IMR-90 (cell line): ENCODE results near the gene PITRM1. TPM values are rescaled to one million over a fixed set of nuclear protein-coding genes. Genes with fewer than 3 reads are reported as not detected.

Experiments
- ATAC-seq: fragments of 200-7000 bp; cut with Tn5 transposase; 2 replicates; pipeline ENCODE4 v1.9.1; 2020; ENCODE audit warnings: low read depth, mild to moderate bottlenecking, moderate library complexity
- BruUV-seq: library from RNA; stranded (reverse); fragments of 400-500 nt; replicated peaks from 2 replicates; lab custom pipeline; 2021; lab: Mats Ljungman, UMichigan
- CTCF ChIA-PET: fragments of 300-600 bp; formaldehyde crosslinking; extraction: SDS; loops from one replicate; lab custom pipeline; 2021; ENCODE audit warnings: antibody characterized with exemption; lab: Yijun Ruan, JAX
- POLR2A ChIA-PET: fragments of 300-600 bp; sonication (Branson Sonifier 250); formaldehyde crosslinking; loops from one replicate; lab custom pipeline; 2022; ENCODE audit warnings: antibody characterized with exemption; ENCODE audit not compliant: unreplicated experiment; lab: Charles Lee
- DNase-seq: peaks from one replicate; pipeline ENCODE4 v3.0.0; 2013
- H2AFZ ChIP-seq: replicated peaks from 2 replicates; pipeline ENCODE3; 2013; ENCODE audit warnings: low read length, mild to moderate bottlenecking; ENCODE audit not compliant: poor library complexity
- H2AK5ac ChIP-seq: 2 replicates; pipeline ENCODE4 v1.6.1; 2013; ENCODE audit warnings: low read depth, low read length, inconsistent platforms
- H2AK9ac ChIP-seq: replicated peaks from 2 replicates; pipeline ENCODE3; 2013; ENCODE audit warnings: mild to moderate bottlenecking, low read depth, low read length, moderate library complexity; ENCODE audit not compliant: poor library complexity
- H2BK120ac ChIP-seq: 2 replicates; pipeline ENCODE4 v1.6.1; 2013; ENCODE audit warnings: low read depth, low read length, inconsistent platforms
- H2BK15ac ChIP-seq: 3 replicates; pipeline ENCODE4 v1.6.1; 2013; ENCODE audit warnings: low read depth, low read length, inconsistent platforms
- H2BK20ac ChIP-seq: 2 replicates; pipeline ENCODE4 v1.6.1; 2013; ENCODE audit warnings: low read depth, mild to moderate bottlenecking, inconsistent platforms, low read length, moderate library complexity
- H2BK5ac ChIP-seq: 2 replicates; pipeline ENCODE4 v1.6.1; 2013; ENCODE audit warnings: mild to moderate bottlenecking, low read depth, low read length, inconsistent platforms; ENCODE audit not compliant: poor library complexity, severe bottlenecking
- H3K14ac ChIP-seq: replicated peaks from 2 replicates; pipeline ENCODE4 v1.6.1; 2013; ENCODE audit warnings: low read depth, low read length, inconsistent platforms
- H3K18ac ChIP-seq: 2 replicates; pipeline ENCODE4 v1.6.1; 2013; ENCODE audit warnings: low read depth, low read length, control low read depth
- H3K23ac ChIP-seq: 2 replicates; pipeline ENCODE4 v1.6.1; 2013; ENCODE audit warnings: low read depth, low read length, inconsistent platforms
- H3K27ac ChIP-seq: 2 replicates; pipeline ENCODE4 v1.5.1; 2013; ENCODE audit warnings: mild to moderate bottlenecking, control low read depth, low read length; ENCODE audit not compliant: insufficient read depth
- H3K27me3 ChIP-seq: 2 replicates; pipeline ENCODE4 v1.6.1; 2013; ENCODE audit warnings: low read length; ENCODE audit not compliant: control insufficient read depth, insufficient read depth
- H3K36me3 ChIP-seq: 2 replicates; pipeline ENCODE4 v1.6.1; 2013; ENCODE audit warnings: low read length, mixed read lengths; ENCODE audit not compliant: control insufficient read depth, insufficient read depth
- H3K4ac ChIP-seq: 2 replicates; pipeline ENCODE4 v1.6.1; 2013; ENCODE audit warnings: low read depth, low read length, inconsistent platforms
- H3K4me1 ChIP-seq: 2 replicates; pipeline ENCODE4 v1.6.1; 2013; ENCODE audit warnings: low read length, mixed read lengths; ENCODE audit not compliant: control insufficient read depth, insufficient read depth
- H3K4me2 ChIP-seq: 2 replicates; pipeline ENCODE4 v1.6.1; 2013; ENCODE audit warnings: low read depth, mild to moderate bottlenecking, control low read depth, low read length, moderate library complexity
- H3K4me3 ChIP-seq: 2 replicates; pipeline ENCODE4 v1.5.1; 2013; ENCODE audit warnings: low read depth, mild to moderate bottlenecking, control low read depth, low read length, moderate library complexity; ENCODE audit not compliant: insufficient read depth
- H3K56ac ChIP-seq: 2 replicates; pipeline ENCODE4 v1.6.1; 2013; ENCODE audit warnings: low read length, inconsistent platforms; ENCODE audit not compliant: insufficient read depth; ENCODE audit errors: extremely low read depth
- H3K79me1 ChIP-seq, 2 experiments: 2 replicates each; pipeline ENCODE4 v1.6.1; 2013; ENCODE audit warnings: low read length in 2 of 2, inconsistent platforms in 1 of 2, low read depth in 1 of 2
- H3K9ac ChIP-seq: 2 replicates; pipeline ENCODE4 v1.6.1; 2013; ENCODE audit warnings: low read depth, low read length, control low read depth
- H3K9me1 ChIP-seq: 2 replicates; pipeline ENCODE4 v1.6.1; 2013; ENCODE audit warnings: low read length, inconsistent platforms; ENCODE audit not compliant: insufficient read depth
- H3K9me3 ChIP-seq: 2 replicates; pipeline ENCODE4 v1.6.1; 2013; ENCODE audit warnings: low read length; ENCODE audit not compliant: control insufficient read depth, insufficient read depth
- H4K20me1 ChIP-seq: 2 replicates; pipeline ENCODE4 v1.6.1; 2013; ENCODE audit warnings: low read length, inconsistent platforms; ENCODE audit not compliant: insufficient read depth
- H4K5ac ChIP-seq: 2 replicates; pipeline ENCODE4 v1.6.1; 2013; ENCODE audit warnings: mild to moderate bottlenecking, low read depth, low read length, control low read depth
- H4K8ac ChIP-seq, 2 experiments: 2 replicates each; pipeline ENCODE4 v1.6.1; 2013; ENCODE audit warnings: low read depth in 2 of 2, low read length in 2 of 2, control low read depth in 1 of 2, inconsistent platforms in 1 of 2
- H4K91ac ChIP-seq: 2 replicates; pipeline ENCODE4 v1.6.1; 2013; ENCODE audit warnings: low read depth, low read length, inconsistent platforms; ENCODE audit not compliant: insufficient read depth
- CHD1 ChIP-seq: IDR thresholded peaks from 2 replicates; pipeline ENCODE4 v1.6.1; 2012; ENCODE audit warnings: low read depth, low read length, improper control_type of control experiment
- CTCF ChIP-seq: conservative IDR thresholded peaks from 2 replicates; pipeline ENCODE4 v1.5.1; 2012; ENCODE audit warnings: mild to moderate bottlenecking, low read depth, low read length, improper control_type of control experiment
- ELK1 ChIP-seq: fragments of 150-350 bp; IDR thresholded peaks from 2 replicates; pipeline ENCODE4 v1.6.1; 2016; ENCODE audit warnings: low read depth, mild to moderate bottlenecking, low read length, moderate library complexity, borderline replicate concordance
- FOS ChIP-seq: fragments of 150-350 bp; IDR thresholded peaks from 2 replicates; pipeline ENCODE4 v1.6.1; 2016; ENCODE audit warnings: low read depth, low read length
- MAFK ChIP-seq: IDR thresholded peaks from 2 replicates; pipeline ENCODE4 v1.6.1; 2012; ENCODE audit warnings: low read depth, low read length, improper control_type of control experiment
- MAZ ChIP-seq: IDR thresholded peaks from 2 replicates; pipeline ENCODE4 v1.6.1; 2012; ENCODE audit warnings: low read depth, mild to moderate bottlenecking, low read length, improper control_type of control experiment, moderate library complexity, borderline replicate concordance
- MXI1 ChIP-seq: IDR thresholded peaks from 2 replicates; pipeline ENCODE4 v1.6.1; 2012; ENCODE audit warnings: low read depth, mild to moderate bottlenecking, low read length, moderate library complexity, borderline replicate concordance
- NFE2L2 ChIP-seq: fragments of 150-350 bp; IDR thresholded peaks from 2 replicates; pipeline ENCODE4 v1.6.1; 2016; ENCODE audit warnings: low read depth, mild to moderate bottlenecking, low read length
- RCOR1 ChIP-seq: IDR thresholded peaks from 2 replicates; pipeline ENCODE4 v1.6.1; 2012; ENCODE audit warnings: mild to moderate bottlenecking, low read length, improper control_type of control experiment; ENCODE audit not compliant: insufficient replicate concordance
- RFX5 ChIP-seq: IDR thresholded peaks from 2 replicates; pipeline ENCODE4 v1.8.0; 2012; ENCODE audit warnings: low read depth, mild to moderate bottlenecking, low read length, moderate library complexity
- WGBS, 2 experiments: methylation state at CpG; one replicate each; pipeline versions ENCODE4 v1.1.5 to v1.1.7; 2013; ENCODE audit warnings: missing lambda C conversion rate in 2 of 2; ENCODE audit not compliant: insufficient read length in 1 of 2; ENCODE audit errors: extremely low coverage in 2 of 2; 5-methylcytosine and 5-hydroxymethylcytosine counted together
- dilution Hi-C: fragments of 300-500 bp; cut with HindIII; formaldehyde crosslinking; loops from one replicate; pipeline ENCODE4 v1.14.3; 2018; ENCODE audit warnings: low sequenced_read_pairs; ENCODE audit not compliant: unreplicated experiment
- in situ Hi-C: fragments of 300-500 bp; cut with MboI; formaldehyde crosslinking; loops from 3 replicates; pipeline ENCODE4 v1.14.3; 2019; ENCODE audit warnings: low sequenced_read_pairs, inconsistent platforms, mixed read lengths
- intact Hi-C: fragments of 100-400 bp; cut with micrococcal nuclease; formaldehyde crosslinking; loops from 2 replicates; pipeline ENCODE4 v1.10.0; 2022
- polyA plus RNA-seq, 3 experiments: library from polyadenylated mRNA; depleted of rRNA; stranded (reverse); fragments of >200 nt; gene quantifications; 2 replicates each; pipeline ENCODE4 v1.2.3, GENCODE V29; 2012; ENCODE audit warnings: low replicate concordance in 1 of 3
- total RNA-seq: library from RNA; depleted of rRNA; stranded (reverse); fragments of >200 nt; gene quantifications from 2 replicates; pipeline ENCODE4 v1.2.3, GENCODE V29; 2012

Gene PITRM1
- total and polyA plus RNA-seq, 2 of the 4 experiments (the other 2 are of a cell fraction) = 97.1 to 124 TPM

- no peak for TF ChIP-seq CTCF
Observed at GRCh38 chr10:3108575-3109105, 63.9 kb downstream of the PITRM1 start (continued).

GRCh38 chr10:3108033-3108432 lies 64.5 kb downstream of the PITRM1 start:
- Histone ChIP-seq H4K20me1 (peaks cover 29% of the 10 kb centered on the region), H3K18ac (peak overlapping the region; percentile 8; the same call in 1 of the 2 replicates), H3K27me3 (no peaks in the 10 kb centered on the region), H4K8ac (peak overlapping the region; percentile 0 to 76), H2BK120ac (peak overlapping the region; percentile 79), H4K91ac (peak overlapping the region; percentile 75), H3K56ac (peak overlapping the region; percentile 56), H3K4me3 (no peak overlapping the region), H3K4me2 (no peak overlapping the region), H3K4ac (peak overlapping the region; percentile 76), H3K23ac (0 out of 2 replicates have a peak overlapping the region, but pooled peaks have one; percentile 13), H3K27ac (peak overlapping the region; percentile 77), H2BK5ac (peak overlapping the region; percentile 93), H2BK15ac (peak overlapping the region; percentile 32; the same call in 1 of the 3 replicates), H3K9me3 (no peaks in the 10 kb centered on the region), H4K5ac (peak overlapping the region; percentile 79), H3K36me3 (peaks cover 71% of the 10 kb centered on the region), H3K4me1 (peaks cover 8% of the 10 kb centered on the region), H3K9me1 (peaks cover 24% of the 10 kb centered on the region), H3K79me1 (peaks cover 41 to 76% of the 10 kb centered on the region in 2 experiments), H2AK5ac (peak overlapping the region; percentile 77; the same call in 1 of the 2 replicates), H2AFZ (no peak overlapping the region), H2AK9ac (no peak overlapping the region), H3K14ac (peak overlapping the region; percentile 53), H2BK20ac (peak overlapping the region; percentile 51), H3K9ac (peak overlapping the region; percentile 55)
- 69% methylated on average over 2 of the region's 8 CpGs; no CpG with 5 or more reads in 1 of the 2 experiments for WGBS, 2 experiments
- no TSS peak for BruUV-seq
- dilution Hi-C loops = no loop called here
- TF ChIP-seq MXI1 = no peak
- TF ChIP-seq MAFK = no peak
- TF ChIP-seq RCOR1 = no peak
- no peak for TF ChIP-seq MAZ
- no peak for TF ChIP-seq RFX5
- TF ChIP-seq NFE2L2 = no peak
- TF ChIP-seq CHD1 = no peak
- no peak for TF ChIP-seq CTCF
- TF ChIP-seq ELK1 = no peak
- TF ChIP-seq FOS = no peak
- POLR2A ChIA-PET = no interaction called here
- intact Hi-C loops = loop anchor here (5.0 kb wide), 1 partner anchor 181 kb away; no protein-coding TSS in a partner anchor
- in situ Hi-C loops = no loop called here
- ATAC-seq (no peak), DNase-seq (no peak)
- CTCF ChIA-PET = no interaction called here
